DOHH2 (cell line): ENCODE data around the gene C4B.
"Not testable (repeated sequence)": the region's sequence is repeated elsewhere in the genome, so short reads cannot be mapped to it uniquely, and the experiment has no call there.

Experiments used
- EZH2phosphoT487 ChIP-seq: fragments of 200-600 bp; sonication (generic); IDR thresholded peaks from 2 replicates; pipeline ENCODE4 v1.6.1; 2017; ENCODE audit warnings: borderline replicate concordance, mild to moderate bottlenecking, antibody characterized with exemption, low read length, moderate library complexity, mixed read lengths
- TF ChIP-seq, protein P1 (sequence below): fragments of 200-600 bp; sonication (generic); IDR thresholded peaks from one replicate; pipeline ENCODE4 v1.5.1; 2014; ENCODE audit warnings: antibody characterized with exemption, mild to moderate bottlenecking, low read depth, low read length; ENCODE audit not compliant: poor library complexity, severe bottlenecking

- TF ChIP-seq, protein P1, sequence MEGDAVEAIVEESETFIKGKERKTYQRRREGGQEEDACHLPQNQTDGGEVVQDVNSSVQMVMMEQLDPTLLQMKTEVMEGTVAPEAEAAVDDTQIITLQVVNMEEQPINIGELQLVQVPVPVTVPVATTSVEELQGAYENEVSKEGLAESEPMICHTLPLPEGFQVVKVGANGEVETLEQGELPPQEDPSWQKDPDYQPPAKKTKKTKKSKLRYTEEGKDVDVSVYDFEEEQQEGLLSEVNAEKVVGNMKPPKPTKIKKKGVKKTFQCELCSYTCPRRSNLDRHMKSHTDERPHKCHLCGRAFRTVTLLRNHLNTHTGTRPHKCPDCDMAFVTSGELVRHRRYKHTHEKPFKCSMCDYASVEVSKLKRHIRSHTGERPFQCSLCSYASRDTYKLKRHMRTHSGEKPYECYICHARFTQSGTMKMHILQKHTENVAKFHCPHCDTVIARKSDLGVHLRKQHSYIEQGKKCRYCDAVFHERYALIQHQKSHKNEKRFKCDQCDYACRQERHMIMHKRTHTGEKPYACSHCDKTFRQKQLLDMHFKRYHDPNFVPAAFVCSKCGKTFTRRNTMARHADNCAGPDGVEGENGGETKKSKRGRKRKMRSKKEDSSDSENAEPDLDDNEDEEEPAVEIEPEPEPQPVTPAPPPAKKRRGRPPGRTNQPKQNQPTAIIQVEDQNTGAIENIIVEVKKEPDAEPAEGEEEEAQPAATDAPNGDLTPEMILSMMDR: not testable (repeated sequence)
- not testable (repeated sequence) for TF ChIP-seq EZH2phosphoT487
Measured at GRCh38 chr6:32022100-32022499, 7.5 kb downstream of the C4B start.
